K562 treated with DMSO at 1 percent for 48 hours (cell line): ENCODE data around the gene EEF1B2. TPM values are rescaled to one million over a fixed set of nuclear protein-coding genes. Genes with fewer than 3 reads are reported as not detected.

Experiments used
- total RNA-seq: library from RNA; unstranded; fragments of 300-600 nt; gene quantifications from 2 replicates; pipeline ENCODE4 v1.2.3, GENCODE V29; 2022; ENCODE audit warnings: low replicate concordance; ENCODE audit errors: extremely low read depth

Gene EEF1B2
- total RNA-seq, result not detected in 2 replicates

GRCh38 chr2:206159346-206160124 lies at the start of gene EEF1B2, which contains the start of gene NDUFS1:
Gene EEF1B2, plus strand, starts transcription at chr2:206159895. Its CDS starts 85 bp downstream, at chr2:206159980.
Gene NDUFS1, minus strand, starts transcription at chr2:206159444. Its CDS starts 5,766 bp downstream, at chr2:206153678.

Other genes with a start within 250 kb of the EEF1B2 start
- gene INO80D, start 73.7 kb upstream of the EEF1B2 start, total RNA-seq, result not detected in 2 replicates
- gene NDUFS1, start 451 bp upstream of the EEF1B2 start, total RNA-seq, result not detected in 2 replicates
- not detected in 2 replicates for gene ZDBF2, start 114.8 kb downstream of the EEF1B2 start, total RNA-seq